PC-9 (cell line): Measurements from ENCODE around the gene CYP3A4.

Source experiments
- CTCF ChIP-seq: fragments of 200-600 bp; sonication (generic); conservative IDR thresholded peaks from 2 replicates; pipeline ENCODE4 v1.6.1; 2017; ENCODE audit warnings: mixed run types, antibody characterized with exemption, mild to moderate bottlenecking, moderate library complexity
- EZH2 ChIP-seq: fragments of 200-600 bp; sonication (generic); IDR thresholded peaks from 2 replicates; pipeline ENCODE4 v1.8.0; 2017; ENCODE audit warnings: antibody characterized with exemption, low read depth

DNA sequence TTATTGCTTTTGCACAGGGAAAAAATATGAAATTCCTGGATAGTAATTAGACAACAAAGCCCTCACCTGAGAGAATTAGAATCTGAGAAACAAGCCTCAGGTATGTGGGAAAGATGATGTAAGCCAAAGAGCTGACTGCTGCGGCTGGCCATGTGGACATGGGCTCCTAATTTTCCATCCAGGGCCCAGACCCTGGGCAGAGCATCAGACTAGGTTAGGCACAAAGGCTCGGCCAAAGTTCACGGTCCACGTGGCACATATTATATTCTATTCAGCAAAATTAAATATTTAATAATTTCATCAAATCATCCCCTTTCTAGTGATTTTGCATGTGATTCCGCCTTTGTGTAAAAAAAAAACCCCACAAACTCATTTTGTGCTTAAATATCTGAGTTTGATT is 5.1 kb downstream of the CYP3A4 start:
- TF ChIP-seq CTCF (no peak), EZH2 (no peak)
